ENCODE measurements around the gene OR8G5.
"Not testable (repeated sequence)": the region's sequence is repeated elsewhere in the genome, so short reads cannot be mapped to it uniquely, and the experiment has no call there.

OR8G5 gene

DNA sequence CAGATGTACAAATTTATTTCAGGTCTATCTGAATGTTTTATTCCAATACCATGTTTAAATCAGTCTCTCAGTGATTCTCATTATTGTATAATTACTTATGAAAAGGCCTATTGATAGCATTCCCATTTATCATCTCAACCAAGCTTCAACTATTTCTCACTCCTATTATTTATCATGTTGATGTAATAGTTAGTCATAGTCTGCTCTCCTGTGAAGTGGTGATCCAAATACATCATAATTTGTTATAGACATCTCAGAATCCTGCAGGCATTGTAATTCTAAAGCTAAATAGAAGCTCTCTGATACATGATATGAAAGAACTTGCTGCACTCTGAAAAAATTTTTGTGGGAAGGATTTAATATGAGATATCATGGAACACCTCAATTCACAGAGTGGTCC is 37.0 kb upstream of the OR8G5 start:
- Mint-ChIP-seq H3K27ac (no peak overlapping the region), H3K9me3 (no peaks in the 10 kb centered on the region), H3K36me3 (ENCODE audit: low read depth) (no peaks in the 10 kb centered on the region), H3K4me1 (no peaks in the 10 kb centered on the region), H3K4me3 (no peak overlapping the region), H3K27me3 (ENCODE audit: low read depth, poor library complexity) (peaks cover 23% of the 10 kb centered on the region)
- no peak for DNase-seq
- TF ChIP-seq CTCF (IDR thresholded peaks at IDR 0.05): no peak

- Mint-ChIP-seq H3K4me1 (no peaks in the 10 kb centered on the region), H3K9me3 (no peaks in the 10 kb centered on the region), H3K4me3 (no peak overlapping the region), H3K27me3 (ENCODE audit: low read depth, poor library complexity) (peaks cover 16% of the 10 kb centered on the region), H3K27ac (no peak overlapping the region), H3K36me3 (ENCODE audit: low read depth) (no peaks in the 10 kb centered on the region)
- no peak for TF ChIP-seq CTCF (IDR thresholded peaks at IDR 0.05)
- DNase-seq: no peak
Measured at GRCh38 chr11:124222407-124222806, 33.8 kb upstream of the OR8G5 start.

- not testable (repeated sequence) for H3K36me3 Mint-ChIP-seq (ENCODE audit: low read depth); H3K27ac Mint-ChIP-seq; H3K9me3 Mint-ChIP-seq; H3K4me3 Mint-ChIP-seq; DNase-seq; H3K4me1 Mint-ChIP-seq
- H3K27me3 Mint-ChIP-seq (ENCODE audit: low read depth, poor library complexity): peaks cover 11% of the 10 kb centered on the region
Measured at GRCh38 chr11:124224618-124225423, 31.4 kb upstream of the OR8G5 start.

DNA sequence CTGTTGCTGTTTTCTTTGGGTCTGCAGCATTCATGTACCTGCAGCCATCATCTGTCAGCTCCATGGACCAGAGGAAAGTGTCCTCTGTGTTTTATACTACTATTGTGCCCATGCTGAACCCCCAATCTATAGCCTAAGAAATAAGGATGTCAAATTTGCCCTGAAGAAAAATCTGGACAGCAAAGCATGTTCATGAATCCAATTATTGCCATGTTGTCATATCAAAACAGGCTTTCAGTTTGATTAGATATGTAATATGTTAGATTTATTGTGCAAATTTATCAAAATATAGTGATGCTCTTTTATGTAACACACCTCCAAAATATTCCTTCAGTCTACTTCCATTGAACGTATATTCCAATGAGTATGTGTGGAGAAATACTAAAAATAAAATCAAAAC is 30.7 kb upstream of the OR8G5 start:
- Mint-ChIP-seq H3K27ac (no peak overlapping the region), H3K9me3 (no peaks in the 10 kb centered on the region), H3K36me3 (ENCODE audit: low read depth) (no peaks in the 10 kb centered on the region), H3K4me3 (no peak overlapping the region), H3K4me1 (no peaks in the 10 kb centered on the region), H3K27me3 (ENCODE audit: low read depth, poor library complexity) (peaks cover 11% of the 10 kb centered on the region)
- DNase-seq: no peak
- TF ChIP-seq CTCF (IDR thresholded peaks at IDR 0.05): no peak

DNA sequence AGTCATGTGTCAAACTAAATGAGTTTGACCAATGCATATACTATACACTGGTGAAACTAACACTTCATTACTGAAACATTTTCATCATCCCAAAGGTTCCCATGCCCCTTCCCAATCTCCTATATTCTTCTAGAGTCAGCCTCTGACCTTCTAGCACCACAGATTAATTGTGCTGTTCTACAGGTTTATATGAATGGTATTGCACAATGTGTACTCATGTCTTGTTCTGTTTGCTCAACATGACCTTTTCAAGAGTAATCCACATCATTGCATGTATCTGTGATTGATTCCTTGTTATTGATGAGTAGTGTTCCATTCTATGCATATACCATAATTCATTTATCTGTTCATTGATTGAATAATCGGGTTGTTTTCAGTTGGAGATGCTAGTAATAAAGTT is 22.8 kb upstream of the OR8G5 start:
- H3K4me3 Mint-ChIP-seq: no peak overlapping the region
- no peak for DNase-seq
- no peak for TF ChIP-seq CTCF (IDR thresholded peaks at IDR 0.05)
- H3K27me3 Mint-ChIP-seq (ENCODE audit: low read depth, poor library complexity): no peaks in the 10 kb centered on the region
- no peak overlapping the region for H3K27ac Mint-ChIP-seq
- no peaks in the 10 kb centered on the region for H3K9me3 Mint-ChIP-seq
- H3K36me3 Mint-ChIP-seq (ENCODE audit: low read depth): no peaks in the 10 kb centered on the region
- H3K4me1 Mint-ChIP-seq: no peaks in the 10 kb centered on the region

DNA sequence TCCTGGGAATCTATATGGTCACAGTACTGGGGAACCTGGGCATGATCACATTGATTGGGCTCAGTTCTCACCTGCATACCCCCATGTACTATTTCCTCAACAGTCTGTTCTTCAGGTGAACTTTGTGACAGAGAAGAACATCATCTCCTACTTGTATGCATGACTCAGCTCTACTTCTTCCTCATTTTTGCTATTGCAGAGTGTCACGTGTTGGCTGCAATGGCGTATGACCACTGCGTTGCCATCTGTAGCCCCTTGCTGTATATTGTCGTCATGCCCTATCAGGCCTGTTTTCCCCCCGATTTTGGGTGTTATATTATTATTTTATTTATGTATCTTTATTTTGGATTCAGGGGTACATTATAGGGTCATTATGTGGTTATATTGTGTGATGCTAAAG is 17.7 kb upstream of the OR8G5 start:
- H3K36me3 Mint-ChIP-seq (ENCODE audit: low read depth): no peaks in the 10 kb centered on the region
- H3K27me3 Mint-ChIP-seq (ENCODE audit: low read depth, poor library complexity): peaks cover under 1% of the 10 kb centered on the region
- H3K4me3 Mint-ChIP-seq: no peak overlapping the region
- H3K4me1 Mint-ChIP-seq: no peaks in the 10 kb centered on the region
- H3K9me3 Mint-ChIP-seq: no peaks in the 10 kb centered on the region
- no peak for DNase-seq
- no peak for TF ChIP-seq CTCF (IDR thresholded peaks at IDR 0.05)
- H3K27ac Mint-ChIP-seq: no peak overlapping the region

Data from nephron progenitor cell (in vitro differentiated cells).